K562 (cell line): ENCODE results near the gene AGAP1. TPM values are rescaled to one million over a fixed set of nuclear protein-coding genes. Genes with fewer than 3 reads are reported as not detected.
A peak's percentile ranks its signal among the peaks of the same experiment; 100 is the strongest.

Source experiments
- ATF4 ChIP-seq: fragments of 450-650 bp; formaldehyde crosslinking; IDR thresholded peaks from 2 replicates; pipeline ENCODE4 v1.4.0; 2022; ENCODE audit warnings: mild to moderate bottlenecking, moderate library complexity
- BCL6 ChIP-seq: fragments of 250-450 bp; sonication (Bioruptor Pico); IDR thresholded peaks from 2 replicates; pipeline ENCODE4 v1.4.0; 2020
- CEBPG ChIP-seq, 3 experiments: fragments of 200-800 bp in 1 of 3; sonication (Bioruptor generic) in 1 of 3; sonication (generic) in 1 of 3; formaldehyde crosslinking in 1 of 3; IDR thresholded peaks in 2 of 3; conservative IDR thresholded peaks in 1 of 3; 2 replicates each; pipeline versions ENCODE4 v1.6.1 to v1.8.0; 2016 to 2022; ENCODE audit warnings: missing compliant biosample characterization in 2 of 3, missing genetic modification characterization in 2 of 3, mild to moderate bottlenecking in 1 of 3, missing genetic modification reagents in 1 of 3
- E2F4 ChIP-seq: sonication (generic); formaldehyde crosslinking; IDR thresholded peaks from 2 replicates; pipeline ENCODE4 v1.8.0; 2022; ENCODE audit warnings: mild to moderate bottlenecking, low read depth, missing genetic modification reagents
- JUND ChIP-seq, 2 experiments: IDR thresholded peaks; 2 replicates in 1 of 2; 3 replicates in 1 of 2; pipeline ENCODE4 v1.6.1; 2011; ENCODE audit warnings: borderline replicate concordance in 2 of 2, low read depth in 2 of 2, low read length in 2 of 2, improper control_type of control experiment in 1 of 2, missing biosample characterization in 1 of 2, missing genetic modification characterization in 1 of 2, missing genetic modification reagents in 1 of 2
- KAT8 ChIP-seq: fragments of 450-650 bp; IDR thresholded peaks from 2 replicates; pipeline ENCODE4 v1.6.1; 2016; ENCODE audit warnings: low read depth, mild to moderate bottlenecking
- RCOR1 ChIP-seq, 2 experiments: IDR thresholded peaks; 2 replicates each; pipeline ENCODE4 v1.6.1; 2012; ENCODE audit warnings: low read depth in 2 of 2, low read length in 2 of 2, borderline replicate concordance in 1 of 2, improper control_type of control experiment in 1 of 2
- SLC30A9 ChIP-seq: fragments of 250-450 bp; sonication (Bioruptor Pico); IDR thresholded peaks from 2 replicates; pipeline ENCODE4 v1.8.0; 2022; ENCODE audit warnings: mild to moderate bottlenecking, moderate library complexity
- TAF9B ChIP-seq: fragments of 450-650 bp; IDR thresholded peaks from 2 replicates; pipeline ENCODE4 v1.6.1; 2018; ENCODE audit warnings: mild to moderate bottlenecking; ENCODE audit not compliant: partially characterized antibody
- TEAD4 ChIP-seq, 2 experiments: sonication (generic) in 1 of 2; formaldehyde crosslinking in 1 of 2; IDR thresholded peaks; 2 replicates each; pipeline versions ENCODE4 v1.6.1 to v1.8.0; 2012 to 2022; ENCODE audit warnings: borderline replicate concordance in 1 of 2, inconsistent platforms in 1 of 2, low read length in 1 of 2, mild to moderate bottlenecking in 1 of 2, missing genetic modification reagents in 1 of 2
- ZKSCAN8 ChIP-seq: fragments of 200-800 bp; sonication (Bioruptor generic); IDR thresholded peaks from 2 replicates; pipeline ENCODE4 v1.6.1; 2016; ENCODE audit warnings: missing genetic modification characterization, missing compliant biosample characterization
- ZNF639 ChIP-seq, 2 experiments: fragments of 200-800 bp in 1 of 2; sonication (Bioruptor generic) in 1 of 2; sonication (generic) in 1 of 2; formaldehyde crosslinking in 1 of 2; IDR thresholded peaks in 1 of 2; conservative IDR thresholded peaks in 1 of 2; 2 replicates each; pipeline versions ENCODE4 v1.5.0 to v1.6.1; 2016 to 2020; ENCODE audit warnings: missing compliant biosample characterization in 1 of 2, missing genetic modification characterization in 1 of 2, missing genetic modification reagents in 1 of 2
- polyA plus RNA-seq, 8 experiments: library from polyadenylated mRNA; depleted of rRNA in 4 of 8; stranded (reverse) in 5 of 8; unstranded in 3 of 8; fragments of >200 nt; fragmentation: Nextera tagmentation in 2 of 8; fragmentation: Illumina TruSeq in 1 of 8; extraction: Ambion mirVana in 2 of 8; extraction: Trizol in 1 of 8; gene quantifications; 2 replicates each; pipeline versions ENCODE4 v1.2.1 to v1.2.3, GENCODE V29; 2011 to 2014; ENCODE audit warnings: inconsistent platforms in 1 of 8, missing spikeins in 1 of 8
- total RNA-seq, 7 experiments: library from RNA; depleted of rRNA in 6 of 7; stranded (reverse); fragments of >200 nt in 6 of 7; fragmentation: Illumina TruSeq in 2 of 7; extraction: Trizol in 2 of 7; gene quantifications; 2 replicates each; pipeline versions ENCODE4 v1.2.1 to v1.2.3, GENCODE V29; 2011 to 2021; ENCODE audit warnings: low replicate concordance in 1 of 7
- TF ChIP-seq, protein P1 (sequence below), 3 experiments: fragments of 200-800 bp in 1 of 3; fragments of 250-450 bp in 1 of 3; fragments of 450-650 bp in 1 of 3; sonication (Bioruptor Pico) in 1 of 3; sonication (Bioruptor generic) in 1 of 3; formaldehyde crosslinking in 1 of 3; IDR thresholded peaks; 2 replicates each; pipeline versions ENCODE4 v1.6.1 to v1.8.0; 2016 to 2022; ENCODE audit warnings: mild to moderate bottlenecking in 2 of 3, missing genetic modification characterization in 2 of 3, missing compliant biosample characterization in 1 of 3, moderate library complexity in 1 of 3
- TF ChIP-seq, protein P2 (sequence below): fragments of 450-650 bp; IDR thresholded peaks from 2 replicates; pipeline ENCODE4 v1.7.0; 2016; ENCODE audit warnings: borderline replicate concordance

AGAP1 gene
- total and polyA plus RNA-seq, 9 of the 15 experiments (the other 6 are each of a cell fraction or from before 2014, with no cell fraction given): 1.3 to 24.0 (median 10.6) TPM

DNA sequence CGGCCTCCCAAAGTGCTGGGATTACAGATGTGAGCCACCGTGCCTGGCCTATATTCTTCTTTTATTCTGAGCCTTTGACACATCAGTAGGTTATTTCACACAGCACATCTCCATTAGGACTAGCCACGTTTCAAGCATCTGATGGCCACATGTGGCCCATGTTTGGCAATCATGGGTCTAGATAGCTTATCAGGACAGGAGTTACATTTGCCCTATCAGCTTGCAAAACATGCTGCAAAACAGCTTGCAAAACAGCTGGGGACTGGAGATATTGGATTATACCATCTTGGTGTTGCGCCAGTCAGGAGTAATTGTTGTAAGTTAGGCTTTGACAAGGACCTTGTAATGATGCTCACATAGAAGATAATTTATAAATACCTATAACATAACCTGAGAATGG lies 579.4 kb downstream of the AGAP1 start (continued):
- TF ChIP-seq, protein P1, sequence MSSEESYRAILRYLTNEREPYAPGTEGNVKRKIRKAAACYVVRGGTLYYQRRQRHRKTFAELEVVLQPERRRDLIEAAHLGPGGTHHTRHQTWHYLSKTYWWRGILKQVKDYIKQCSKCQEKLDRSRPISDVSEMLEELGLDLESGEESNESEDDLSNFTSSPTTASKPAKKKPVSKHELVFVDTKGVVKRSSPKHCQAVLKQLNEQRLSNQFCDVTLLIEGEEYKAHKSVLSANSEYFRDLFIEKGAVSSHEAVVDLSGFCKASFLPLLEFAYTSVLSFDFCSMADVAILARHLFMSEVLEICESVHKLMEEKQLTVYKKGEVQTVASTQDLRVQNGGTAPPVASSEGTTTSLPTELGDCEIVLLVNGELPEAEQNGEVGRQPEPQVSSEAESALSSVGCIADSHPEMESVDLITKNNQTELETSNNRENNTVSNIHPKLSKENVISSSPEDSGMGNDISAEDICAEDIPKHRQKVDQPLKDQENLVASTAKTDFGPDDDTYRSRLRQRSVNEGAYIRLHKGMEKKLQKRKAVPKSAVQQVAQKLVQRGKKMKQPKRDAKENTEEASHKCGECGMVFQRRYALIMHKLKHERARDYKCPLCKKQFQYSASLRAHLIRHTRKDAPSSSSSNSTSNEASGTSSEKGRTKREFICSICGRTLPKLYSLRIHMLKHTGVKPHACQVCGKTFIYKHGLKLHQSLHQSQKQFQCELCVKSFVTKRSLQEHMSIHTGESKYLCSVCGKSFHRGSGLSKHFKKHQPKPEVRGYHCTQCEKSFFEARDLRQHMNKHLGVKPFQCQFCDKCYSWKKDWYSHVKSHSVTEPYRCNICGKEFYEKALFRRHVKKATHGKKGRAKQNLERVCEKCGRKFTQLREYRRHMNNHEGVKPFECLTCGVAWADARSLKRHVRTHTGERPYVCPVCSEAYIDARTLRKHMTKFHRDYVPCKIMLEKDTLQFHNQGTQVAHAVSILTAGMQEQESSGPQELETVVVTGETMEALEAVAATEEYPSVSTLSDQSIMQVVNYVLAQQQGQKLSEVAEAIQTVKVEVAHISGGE (CRISPR knock-in tag; IDR thresholded peaks at IDR 0.05): peak in 1 of 3 experiments; percentile 62; a peak in 1 of 6 replicates
- no peak for TF ChIP-seq KAT8
- TF ChIP-seq ZNF639 (CRISPR knock-in tag; conservative IDR thresholded peaks at IDR 0.05 in 1 of 2, IDR thresholded peaks at IDR 0.05 in 1 of 2): peak in 1 of 2 experiments; percentile 39; a peak in 1 of 4 replicates
- TF ChIP-seq RCOR1 (IDR thresholded peaks at IDR 0.05; ENCODE audit: borderline replicate concordance in 1 of 2, low read depth in 2 of 2, low read length in 2 of 2): peak in 1 of 2 experiments; percentile 92; a peak in 2 of 4 replicates
- TF ChIP-seq SLC30A9: no peak
- TF ChIP-seq TAF9B: peak; percentile 34
- TF ChIP-seq TEAD4 (IDR thresholded peaks at IDR 0.05; ENCODE audit: low read length): peak; percentile 99
- TF ChIP-seq TEAD4 (CRISPR knock-in tag; IDR thresholded peaks at IDR 0.05; ENCODE audit: borderline replicate concordance): no peak
- TF ChIP-seq, protein P2, sequence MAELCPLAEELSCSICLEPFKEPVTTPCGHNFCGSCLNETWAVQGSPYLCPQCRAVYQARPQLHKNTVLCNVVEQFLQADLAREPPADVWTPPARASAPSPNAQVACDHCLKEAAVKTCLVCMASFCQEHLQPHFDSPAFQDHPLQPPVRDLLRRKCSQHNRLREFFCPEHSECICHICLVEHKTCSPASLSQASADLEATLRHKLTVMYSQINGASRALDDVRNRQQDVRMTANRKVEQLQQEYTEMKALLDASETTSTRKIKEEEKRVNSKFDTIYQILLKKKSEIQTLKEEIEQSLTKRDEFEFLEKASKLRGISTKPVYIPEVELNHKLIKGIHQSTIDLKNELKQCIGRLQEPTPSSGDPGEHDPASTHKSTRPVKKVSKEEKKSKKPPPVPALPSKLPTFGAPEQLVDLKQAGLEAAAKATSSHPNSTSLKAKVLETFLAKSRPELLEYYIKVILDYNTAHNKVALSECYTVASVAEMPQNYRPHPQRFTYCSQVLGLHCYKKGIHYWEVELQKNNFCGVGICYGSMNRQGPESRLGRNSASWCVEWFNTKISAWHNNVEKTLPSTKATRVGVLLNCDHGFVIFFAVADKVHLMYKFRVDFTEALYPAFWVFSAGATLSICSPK: no peak
- TF ChIP-seq E2F4: no peak
- TF ChIP-seq ZKSCAN8 (CRISPR knock-in tag): 0 out of 2 replicates have a peak, but pooled peaks have one; percentile 28
- TF ChIP-seq JUND (IDR thresholded peaks at IDR 0.05; ENCODE audit: borderline replicate concordance, low read depth, low read length): peak; percentile 61; the same call in 1 of the 2 replicates
- TF ChIP-seq JUND (tag; IDR thresholded peaks at IDR 0.05; ENCODE audit: borderline replicate concordance, low read depth, low read length): no peak; the same call in 1 of the 3 replicates
- peak; percentile 74 for TF ChIP-seq CEBPG (CRISPR knock-in tag; IDR thresholded peaks at IDR 0.05)
- TF ChIP-seq CEBPG (tag; conservative IDR thresholded peaks at IDR 0.05 in 1 of 2, IDR thresholded peaks at IDR 0.05 in 1 of 2): peak in 1 of 2 experiments; percentile 69; a peak in 2 of 4 replicates
- TF ChIP-seq ATF4: peak; percentile 63; the same call in 1 of the 2 replicates
- TF ChIP-seq BCL6 (CRISPR knock-in tag): peak; percentile 74; the same call in 1 of the 2 replicates
